ENCODE data around the gene HOXD11. TPM values are rescaled to one million over a fixed set of nuclear protein-coding genes. Genes with fewer than 3 reads are reported as not detected.

The HOXD11 gene
- total RNA-seq: not detected in 2 replicates

DNA sequence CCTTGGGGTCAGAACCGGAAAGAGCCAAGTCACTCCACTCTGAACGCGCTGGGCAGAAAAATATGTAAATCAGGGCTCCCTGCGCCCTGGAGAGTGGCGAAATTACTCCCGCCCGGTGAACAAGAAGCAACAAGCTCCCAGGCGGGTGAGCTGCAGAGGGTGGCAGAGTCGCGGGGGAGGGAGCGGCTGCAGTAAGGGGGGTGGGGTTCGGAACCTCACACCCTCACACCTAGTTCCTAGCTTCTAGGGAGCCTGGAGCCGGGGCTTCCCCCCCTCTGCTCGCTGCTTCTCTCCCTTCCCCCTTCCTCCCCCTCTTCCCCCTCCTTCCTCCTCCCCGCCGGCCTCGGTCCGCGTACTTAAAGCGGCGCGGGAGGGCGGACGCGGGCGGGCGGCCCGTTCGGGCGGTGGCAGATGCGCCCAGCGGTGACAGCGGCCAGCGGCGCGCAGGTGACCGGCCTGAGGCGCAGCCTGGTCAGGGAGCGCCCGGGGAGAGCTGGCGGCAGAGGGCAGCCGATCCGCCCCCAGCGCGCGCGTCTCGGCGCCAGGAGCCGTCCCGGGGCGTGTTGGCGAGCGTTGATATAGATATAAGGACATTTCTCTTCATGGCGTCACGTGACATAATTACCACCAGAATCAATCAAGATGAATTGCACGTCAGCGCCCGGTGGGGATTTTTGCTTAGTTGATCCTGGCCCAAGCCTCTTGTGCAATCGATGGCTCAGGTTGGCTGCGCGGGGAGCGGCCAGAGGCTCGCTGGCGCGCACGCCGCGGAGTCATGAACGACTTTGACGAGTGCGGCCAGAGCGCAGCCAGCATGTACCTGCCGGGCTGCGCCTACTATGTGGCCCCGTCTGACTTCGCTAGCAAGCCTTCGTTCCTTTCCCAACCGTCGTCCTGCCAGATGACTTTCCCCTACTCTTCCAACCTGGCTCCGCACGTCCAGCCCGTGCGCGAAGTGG, at the start of gene HOXD11:
Gene HOXD11 (plus strand): TSS at position 700 of the 959 bp plus-strand sequence. CDS start 76 bp downstream, at position 776.

DNA sequence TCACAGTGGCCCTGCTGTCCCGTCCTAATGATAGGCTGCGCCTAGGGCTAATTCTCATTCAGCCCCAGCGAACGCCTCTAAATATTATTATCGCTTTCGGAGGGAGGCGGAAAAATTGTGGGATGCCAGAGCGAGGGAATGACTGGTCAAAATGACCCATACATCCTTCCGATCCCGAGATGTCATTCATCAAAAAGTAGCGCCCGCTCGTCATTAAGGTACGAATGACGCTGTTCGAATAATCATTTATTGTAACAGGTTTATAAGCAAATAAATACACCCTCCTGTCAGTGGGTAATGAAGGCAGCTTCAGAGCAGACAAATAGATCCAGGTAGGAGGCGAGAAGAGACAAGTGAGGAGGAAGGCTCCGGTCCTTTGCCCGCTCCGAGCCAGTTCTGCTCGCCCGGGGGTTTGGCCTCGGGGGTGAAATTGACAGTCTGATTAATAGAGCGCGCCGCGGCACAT, 23.3 kb upstream of the HOXD11 start, which contains the start of gene EVX2:
Gene EVX2 (minus strand): TSS at position 167 of the 466 bp plus-strand sequence. CDS start 186 bp downstream, outside the sequence.

GRCh38 chr2:176092270-176093144, 14.6 kb upstream of the HOXD11 start, which contains the start of gene HOXD13:
Gene HOXD13 (plus strand): TSS chr2:176092721. CDS start chr2:176092891, 170 bp downstream.

DNA sequence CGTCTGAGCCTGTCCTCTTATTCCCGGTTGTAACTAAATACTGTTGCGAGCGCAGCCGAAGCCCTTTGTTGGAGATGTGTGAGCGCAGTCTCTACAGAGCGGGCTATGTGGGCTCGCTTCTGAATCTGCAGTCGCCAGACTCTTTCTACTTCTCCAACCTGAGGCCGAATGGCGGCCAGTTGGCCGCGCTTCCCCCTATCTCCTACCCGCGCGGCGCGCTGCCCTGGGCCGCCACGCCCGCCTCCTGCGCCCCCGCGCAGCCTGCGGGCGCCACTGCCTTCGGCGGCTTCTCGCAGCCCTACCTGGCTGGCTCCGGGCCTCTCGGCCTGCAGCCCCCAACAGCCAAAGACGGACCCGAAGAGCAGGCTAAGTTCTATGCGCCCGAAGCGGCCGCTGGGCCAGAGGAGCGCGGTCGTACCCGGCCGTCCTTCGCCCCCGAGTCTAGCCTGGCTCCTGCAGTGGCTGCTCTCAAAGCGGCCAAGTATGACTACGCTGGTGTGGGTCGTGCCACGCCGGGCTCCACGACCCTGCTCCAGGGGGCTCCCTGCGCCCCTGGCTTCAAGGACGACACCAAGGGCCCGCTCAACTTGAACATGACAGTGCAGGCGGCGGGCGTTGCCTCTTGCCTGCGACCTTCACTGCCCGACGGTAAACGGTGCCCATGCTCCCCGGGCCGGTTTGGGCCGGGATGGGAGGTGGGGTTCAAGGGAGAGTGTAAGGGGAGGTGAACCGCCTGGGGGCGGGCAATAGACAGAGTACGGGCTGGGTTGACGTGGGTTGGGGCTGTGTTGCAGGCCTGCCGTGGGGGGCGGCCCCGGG, 7.1 kb upstream of the HOXD11 start, which contains the start of gene HOXD12:
Gene HOXD12 (plus strand): TSS at position 68 of the 819 bp plus-strand sequence. CDS start 7 bp downstream, at position 75.

DNA sequence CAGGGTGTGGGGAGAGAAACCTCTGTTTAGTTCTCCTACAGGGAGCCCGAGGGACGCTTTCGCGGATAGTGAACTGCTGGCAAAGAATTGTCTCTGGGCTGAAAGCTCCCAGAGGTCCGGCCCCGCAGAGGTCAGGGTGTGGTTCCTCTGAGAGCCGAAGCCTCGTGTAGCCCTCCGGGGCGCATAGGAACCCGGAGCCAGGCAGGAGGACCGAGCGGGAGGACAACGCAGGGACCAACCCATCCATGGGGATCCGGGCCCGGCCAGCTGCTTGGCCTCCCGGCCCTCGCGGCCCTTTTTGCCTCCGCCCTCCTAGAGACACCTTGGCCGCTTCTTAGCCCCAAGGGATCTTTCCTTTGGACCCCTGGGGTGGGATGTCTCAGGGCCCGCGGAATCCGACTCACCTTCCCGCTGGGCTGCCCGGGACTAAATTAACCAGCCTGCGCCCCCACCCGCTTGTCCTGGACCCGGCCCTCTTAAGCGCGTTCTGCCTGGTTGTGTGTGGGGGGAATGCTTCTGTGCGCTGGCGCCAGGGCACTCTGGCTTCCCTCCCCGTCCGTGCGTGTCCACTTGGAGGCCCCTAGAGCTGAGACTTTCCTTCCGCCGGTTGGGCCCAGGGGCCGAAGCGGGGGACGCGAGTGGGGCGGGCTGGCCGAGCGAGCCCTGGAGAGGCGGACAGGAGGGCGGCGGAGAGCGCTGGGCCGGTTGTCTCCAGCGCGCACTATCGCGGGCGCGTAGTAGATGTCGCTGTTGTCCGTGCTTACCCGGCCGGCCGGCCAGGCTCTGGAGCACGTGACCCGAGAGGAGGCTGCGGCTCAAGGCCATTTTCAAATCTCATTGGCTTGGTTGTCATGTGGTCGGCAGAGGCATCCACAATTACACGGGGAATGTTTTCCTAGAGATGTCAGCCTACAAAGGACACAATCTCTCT, 9.1 kb downstream of the HOXD11 start, which contains the start of gene HOXD10:
Gene HOXD10 (plus strand): TSS at position 896 of the 931 bp plus-strand sequence. CDS start 56 bp downstream, outside the sequence.

GRCh38 chr2:176122683-176123410, 15.8 kb downstream of the HOXD11 start, which contains the start of gene HOXD9:
Gene HOXD9 (plus strand): TSS chr2:176122719. CDS start chr2:176122769, 50 bp downstream.

DNA sequence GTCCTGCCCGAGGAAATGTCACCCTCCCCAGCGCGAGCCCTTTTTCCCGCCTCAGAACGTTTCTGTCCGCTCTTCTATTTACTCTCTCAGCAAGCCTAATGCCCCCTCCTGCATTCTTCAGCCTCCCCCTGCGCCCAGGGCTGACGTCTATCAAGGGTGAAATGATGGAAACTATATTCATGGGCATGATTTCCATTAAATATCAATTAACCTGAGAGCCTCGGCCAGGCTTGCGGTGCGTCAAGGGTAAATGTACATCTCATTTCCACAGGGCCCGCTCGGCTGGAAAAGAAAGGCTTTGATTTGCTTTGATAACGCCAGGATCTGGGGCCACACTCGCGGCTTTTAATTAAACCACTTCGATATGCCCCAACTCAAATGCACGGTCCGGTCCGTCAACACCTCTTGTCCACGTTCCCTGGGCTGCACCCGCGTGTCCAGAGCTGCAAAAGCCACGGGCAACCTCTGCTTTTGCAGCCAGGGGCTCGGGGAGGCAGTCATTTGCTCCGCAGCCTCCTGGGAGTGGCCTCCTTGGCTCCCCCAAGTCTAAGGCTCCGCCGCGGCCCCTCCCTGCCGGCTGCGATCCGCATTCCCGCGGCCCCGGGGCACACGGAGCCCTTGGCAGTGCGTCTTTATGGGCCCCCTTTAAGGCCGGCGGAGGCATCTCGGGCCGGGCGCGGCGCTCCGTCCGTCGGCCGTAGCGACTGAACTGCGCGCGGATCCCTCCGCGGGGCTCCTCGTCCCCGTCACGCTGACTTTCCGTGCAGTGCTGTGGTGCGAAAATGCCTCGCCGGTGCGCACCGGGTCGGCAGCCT, 22.1 kb downstream of the HOXD11 start, which contains the start of gene HOXD8:
Gene HOXD8 (plus strand): TSS at position 724 of the 815 bp plus-strand sequence. CDS start 662 bp downstream, outside the sequence.

DNA sequence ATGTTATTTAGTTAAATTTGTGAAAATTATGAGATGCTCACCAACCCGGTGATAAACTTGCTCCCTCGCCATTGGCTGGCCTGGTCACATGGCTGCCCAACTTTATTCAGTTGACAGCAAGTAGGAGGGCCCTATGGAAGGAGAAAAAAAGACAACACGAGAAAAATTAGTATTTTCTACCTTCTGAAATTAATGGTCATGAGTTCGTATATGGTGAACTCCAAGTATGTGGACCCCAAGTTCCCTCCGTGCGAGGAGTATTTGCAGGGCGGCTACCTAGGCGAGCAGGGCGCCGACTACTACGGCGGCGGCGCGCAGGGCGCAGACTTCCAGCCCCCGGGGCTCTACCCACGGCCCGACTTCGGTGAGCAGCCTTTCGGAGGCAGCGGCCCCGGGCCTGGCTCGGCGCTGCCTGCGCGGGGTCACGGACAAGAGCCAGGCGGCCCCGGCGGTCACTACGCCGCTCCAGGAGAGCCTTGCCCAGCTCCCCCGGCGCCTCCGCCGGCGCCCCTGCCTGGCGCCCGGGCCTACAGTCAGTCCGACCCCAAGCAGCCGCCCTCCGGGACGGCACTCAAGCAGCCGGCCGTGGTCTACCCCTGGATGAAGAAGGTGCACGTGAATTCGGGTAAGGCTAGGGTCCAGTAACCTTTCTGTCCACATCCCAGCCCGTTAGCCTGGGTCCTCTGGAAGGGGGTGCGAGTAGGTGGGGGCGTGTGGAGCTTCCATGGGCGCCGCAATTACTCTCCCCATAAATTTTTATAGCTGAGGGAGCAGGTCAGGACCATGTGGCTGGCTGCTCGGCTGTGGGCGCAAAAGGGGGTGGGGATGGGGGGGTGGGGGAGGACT, 44.6 kb downstream of the HOXD11 start, which contains the start of gene HOXD4:
Gene HOXD4 (plus strand): TSS at position 109 of the 846 bp plus-strand sequence. CDS start 84 bp downstream, at position 193.

DNA sequence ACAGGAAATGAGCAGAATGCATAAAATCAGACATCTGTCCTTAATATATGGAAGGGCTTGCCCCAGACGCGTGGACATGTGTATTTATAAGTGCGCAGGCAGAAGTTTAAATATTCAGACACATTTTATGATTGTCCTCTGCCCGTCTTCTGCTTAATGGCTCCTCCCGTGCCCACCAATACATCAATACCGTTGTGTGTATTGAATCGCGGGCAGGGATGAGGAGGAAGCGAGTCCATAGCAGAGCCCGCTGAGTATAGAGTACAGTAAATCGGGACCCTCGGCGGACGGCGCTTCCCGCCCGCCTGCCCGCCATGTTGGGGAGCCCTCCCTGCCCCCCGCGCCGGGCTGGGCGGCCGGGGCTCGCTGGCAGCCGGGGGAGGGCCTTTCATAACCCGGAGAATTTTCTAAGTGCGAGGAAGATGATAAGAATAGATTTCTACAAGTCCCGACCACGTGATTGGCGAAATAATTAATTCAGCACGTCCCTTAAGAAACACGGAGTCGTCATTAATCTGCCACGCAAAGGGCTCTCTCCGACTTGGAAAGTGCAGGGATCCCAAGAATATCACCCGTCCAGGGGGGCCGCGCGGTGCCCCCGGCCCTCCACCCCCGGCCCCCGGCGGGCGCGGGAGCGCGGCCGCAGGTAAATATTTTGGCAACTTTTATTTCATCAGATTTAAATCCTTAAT, 49.9 kb downstream of the HOXD11 start, which contains the start of gene HOXD3:
Gene HOXD3 (plus strand): TSS at position 501 of the 692 bp plus-strand sequence. CDS start 11,808 bp downstream, outside the sequence.

Small RNAs within 50 kb of the gene (small RNA-seq; reads per million reads assigned to genes)
- 22.1 reads per million, percentile 96 among the genes with 10 or more reads in this experiment for gene MIR10B

Other genes with a start within 250 kb of the HOXD11 start
- 17.4 and 20.5 TPM in 2 replicates for gene LNPK, start 105.0 kb upstream of the HOXD11 start, total RNA-seq
- not detected in 2 replicates for gene EVX2, start 23.3 kb upstream of the HOXD11 start, total RNA-seq
- not detected in 2 replicates for gene HOXD13, start 14.6 kb upstream of the HOXD11 start, total RNA-seq
- gene HOXD12, start 7.5 kb upstream of the HOXD11 start, total RNA-seq: not detected in 2 replicates
- gene HOXD10, start 9.5 kb downstream of the HOXD11 start, total RNA-seq: not detected in 2 replicates
- gene HOXD9, start 15.4 kb downstream of the HOXD11 start, total RNA-seq: 2.0 TPM in 1 of 2 replicates, not detected in the other
- 9.3 TPM in 1 of 2 replicates, not detected in the other for gene HOXD8, start 22.4 kb downstream of the HOXD11 start, total RNA-seq
- 8.7 TPM in 1 of 2 replicates, not detected in the other for gene HOXD4, start 44.3 kb downstream of the HOXD11 start, total RNA-seq
- gene HOXD3, start 50.0 kb downstream of the HOXD11 start, total RNA-seq: 11.2 TPM in 1 of 2 replicates, not detected in the other
- 15.3 TPM in 1 of 2 replicates, not detected in the other for gene HOXD1, start 81.4 kb downstream of the HOXD11 start, total RNA-seq
- gene MTX2, start 162.2 kb downstream of the HOXD11 start, total RNA-seq: 21.8 and 23.6 TPM in 2 replicates

Data from thoracic aorta endothelial cell (primary cell).